Activated T-cell treated with anti-CD3 and anti-CD28 coated beads for 24 hours (primary cell): ENCODE measurements around the gene ITIH4.

Experiments
- DNase-seq: peaks from one replicate; pipeline ENCODE4 v3.0.0-alpha.2; 2020; ENCODE audit warnings: low read depth

ITIH4 gene

GRCh38 chr3:52848617-52849016, 18.1 kb upstream of the ITIH4 start:
- DNase-seq = no peak

DNA sequence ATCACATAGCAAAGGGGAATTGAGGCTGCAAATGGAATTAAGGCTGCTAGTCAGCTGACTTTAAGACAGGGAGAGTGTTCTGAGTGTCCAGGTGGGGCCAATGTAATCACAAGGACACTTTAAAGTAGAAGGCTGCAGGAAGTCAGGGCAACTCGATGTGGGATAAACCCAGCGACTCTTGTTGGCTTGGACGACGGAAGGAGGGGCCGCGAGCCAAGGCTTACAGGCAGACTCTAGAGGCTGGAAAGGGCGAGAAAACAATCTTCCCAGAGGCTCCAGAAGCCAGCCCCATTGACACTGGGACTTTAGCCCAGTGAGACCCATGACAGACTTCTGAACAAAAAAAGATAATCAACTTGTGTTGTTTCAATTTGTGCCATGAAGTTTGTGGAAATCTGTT, 17.3 kb upstream of the ITIH4 start:
- no peak for DNase-seq

GRCh38 chr3:52847241-52847640, 16.8 kb upstream of the ITIH4 start:
- DNase-seq = no peak

- DNase-seq = no peak
These were observed 16.0 kb upstream of the ITIH4 start for GRCh38 chr3:52846432-52846965.

GRCh38 chr3:52845691-52846431, 15.4 kb upstream of the ITIH4 start:
- no peak for DNase-seq

DNA sequence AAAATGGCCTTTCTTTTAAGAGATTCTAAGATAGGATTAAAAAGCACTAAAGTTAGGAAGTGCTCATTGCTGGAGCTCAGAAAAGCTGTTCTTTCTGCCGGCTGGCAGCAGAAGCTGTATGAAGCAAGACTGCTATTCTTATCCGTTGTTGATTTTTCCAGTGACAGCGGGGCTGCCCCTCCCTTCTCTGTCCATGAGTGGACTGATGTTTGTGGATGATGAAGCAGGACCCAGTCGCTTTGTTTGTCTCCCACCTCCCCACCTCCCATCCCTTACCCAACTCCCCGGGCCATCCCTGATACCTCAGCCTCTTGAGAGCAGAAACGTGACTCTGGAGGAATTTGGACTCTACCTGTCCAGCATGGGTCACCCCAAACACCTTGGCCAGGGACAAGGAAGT, 14.7 kb upstream of the ITIH4 start:
- no peak for DNase-seq

DNA sequence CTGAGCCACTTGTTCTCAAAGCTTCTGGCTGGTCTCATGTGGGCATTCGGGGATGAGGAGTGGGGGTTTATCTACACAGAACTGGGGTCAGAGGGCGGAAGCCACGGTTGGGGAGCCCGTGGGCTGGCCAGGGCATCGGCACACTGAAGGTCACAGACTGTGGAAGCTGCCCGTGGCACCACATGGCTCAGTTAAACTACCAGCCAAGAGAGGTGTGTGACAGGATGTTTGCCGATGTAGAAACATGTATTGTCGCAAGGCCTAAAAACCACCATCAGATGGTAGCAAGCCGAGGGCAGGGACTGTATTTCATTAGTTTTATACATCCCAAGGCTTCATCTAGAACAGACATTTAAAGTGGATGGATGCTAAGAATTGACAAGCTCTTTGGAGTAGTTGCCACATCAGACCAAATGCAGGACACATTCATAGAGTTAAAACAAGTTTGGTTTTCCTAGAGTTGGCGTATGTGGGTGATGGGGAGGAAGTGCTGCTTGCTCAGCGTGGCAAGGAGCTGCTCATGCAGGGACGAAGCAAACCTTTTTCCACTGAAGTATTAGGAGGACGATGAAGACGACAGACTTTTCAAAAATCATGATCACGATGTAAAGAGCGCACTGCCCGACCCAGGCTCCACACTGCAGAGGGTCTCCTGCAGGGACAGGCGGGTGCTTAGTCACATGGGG, 14.0 kb upstream of the ITIH4 start:
- DNase-seq = no peak

GRCh38 chr3:52843881-52844280, 13.4 kb upstream of the ITIH4 start:
- DNase-seq = no peak

DNA sequence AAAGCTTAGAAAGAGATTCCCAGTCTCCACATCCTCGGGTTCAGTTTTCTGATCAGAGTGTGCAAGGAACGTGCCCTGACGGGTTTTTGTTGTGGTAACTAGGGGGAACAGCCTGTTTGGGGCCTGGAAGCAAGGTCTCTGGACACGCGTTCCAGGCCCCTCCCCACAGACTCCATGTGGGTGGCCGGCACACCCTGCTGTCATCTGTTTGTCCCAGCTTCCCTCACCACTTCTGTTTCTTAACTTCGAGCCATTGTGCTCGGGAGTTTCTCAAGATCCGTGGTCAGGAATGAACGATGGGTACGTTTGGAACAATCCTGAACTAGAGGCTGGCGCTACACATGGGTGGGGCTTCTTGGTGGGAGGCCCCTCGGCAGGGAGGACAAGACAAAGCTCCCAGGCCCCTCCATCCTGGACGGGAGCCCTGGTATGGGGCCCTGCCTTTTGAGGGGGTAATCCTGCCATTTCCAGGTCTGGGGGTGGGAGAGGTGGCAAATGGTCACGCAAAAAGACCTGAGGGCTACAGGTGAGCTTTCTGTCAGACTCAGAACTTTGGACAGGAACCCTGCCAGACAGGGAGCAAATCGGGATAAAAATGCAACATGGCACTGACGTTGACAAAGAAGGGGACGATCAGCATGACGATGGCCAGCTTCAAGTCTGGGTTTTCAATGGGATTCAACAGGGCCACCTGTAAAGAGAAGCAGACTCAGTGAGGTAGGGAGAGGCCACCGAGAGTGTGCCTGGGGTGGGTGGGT, 12.8 kb upstream of the ITIH4 start:
- DNase-seq = no peak

DNA sequence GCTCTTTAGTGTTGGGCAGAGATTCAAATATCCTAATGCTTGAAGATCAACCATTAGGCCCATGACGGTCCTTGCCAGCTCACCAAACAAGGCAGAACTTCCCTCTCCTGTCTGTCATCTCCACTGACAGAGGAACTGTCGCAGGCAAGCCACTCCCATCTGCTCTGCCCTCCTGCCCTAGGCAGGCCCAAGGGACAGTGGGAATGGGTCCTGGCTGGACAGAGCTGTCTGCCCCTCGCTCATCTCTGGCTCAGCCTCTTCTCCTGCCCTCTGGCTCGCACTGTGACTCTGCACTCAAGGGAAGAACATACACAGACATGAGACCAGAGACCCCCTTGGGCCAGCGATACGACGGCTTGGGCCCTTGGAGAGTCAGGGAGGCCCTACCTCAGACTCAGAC, 12.0 kb upstream of the ITIH4 start:
- no peak for DNase-seq

- no peak for DNase-seq
These were observed 11.5 kb upstream of the ITIH4 start for GRCh38 chr3:52841981-52842340.

DNA sequence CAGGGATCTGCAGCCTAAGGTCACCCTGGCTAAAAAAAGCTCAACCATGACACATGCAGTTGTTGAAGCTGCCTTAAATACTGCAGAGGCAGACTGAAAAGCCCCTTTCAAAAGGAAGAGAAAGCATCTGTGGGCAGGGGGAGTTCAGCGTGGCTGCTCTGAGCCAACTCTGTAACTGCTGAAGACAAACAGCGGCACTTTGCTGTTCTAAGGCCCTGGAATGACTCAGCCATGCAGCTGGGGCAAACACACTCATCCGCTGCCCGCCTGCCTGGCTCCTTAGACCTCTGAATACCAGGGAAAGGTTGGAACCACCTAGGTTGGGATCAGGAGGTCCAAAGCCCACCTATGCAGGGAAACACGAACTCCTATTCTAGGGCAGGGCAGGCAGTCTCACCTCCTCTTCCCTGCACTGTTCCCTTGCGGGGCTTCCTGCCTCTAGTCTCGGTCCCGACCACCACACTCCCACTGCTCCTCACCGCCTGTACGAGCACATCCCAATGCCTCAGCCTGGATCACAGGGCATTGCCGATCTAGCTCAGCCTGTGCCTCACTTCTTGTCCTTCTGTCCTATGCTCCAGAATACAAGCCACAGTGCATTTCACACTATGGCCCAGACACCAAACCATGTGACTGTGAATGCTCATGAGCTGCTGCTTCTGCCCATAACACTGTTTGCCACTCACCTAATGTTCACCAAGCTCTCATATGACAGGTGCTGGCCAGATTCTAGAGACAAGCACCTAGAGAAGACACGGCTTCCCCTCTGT, 10.9 kb upstream of the ITIH4 start:
- no peak for DNase-seq

- DNase-seq = no peak
These were observed 9.5 kb upstream of the ITIH4 start for GRCh38 chr3:52839892-52840545.

- no peak for DNase-seq
These were observed 8.8 kb upstream of the ITIH4 start for GRCh38 chr3:52839268-52839575.

DNA sequence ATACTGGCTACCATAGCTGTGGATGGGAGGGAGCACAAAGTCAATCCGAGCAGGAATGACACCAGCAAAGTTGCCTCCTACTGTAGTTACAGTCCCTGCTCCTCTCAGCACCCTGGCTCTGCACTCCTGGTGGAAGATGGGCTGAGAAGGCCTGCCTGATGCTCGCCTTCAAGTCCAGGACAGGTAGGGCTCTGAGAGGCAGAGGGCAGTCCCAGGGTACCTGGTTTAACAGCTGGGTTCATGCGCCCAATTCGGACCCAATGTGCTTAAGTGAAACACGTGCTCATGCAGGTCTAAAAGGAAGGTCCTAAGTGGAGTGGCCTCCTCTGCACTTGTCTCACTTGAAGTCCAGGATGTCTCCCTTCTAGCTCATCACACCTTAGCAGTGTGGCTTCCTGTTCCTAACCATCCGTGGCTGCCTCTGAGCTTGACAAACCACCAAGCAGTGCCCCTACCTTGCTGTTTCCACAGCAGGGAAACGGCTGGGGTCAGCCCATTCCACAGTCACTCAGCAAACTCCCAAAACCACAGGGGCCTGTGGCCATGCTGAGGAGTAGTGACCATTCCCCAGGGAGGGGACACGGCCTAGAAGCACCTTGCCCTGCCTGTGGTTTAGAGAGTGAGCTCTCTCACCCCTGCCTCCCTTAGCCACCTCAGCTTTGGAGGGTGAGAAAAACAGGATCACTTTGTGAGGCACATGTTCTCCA, 8.2 kb upstream of the ITIH4 start:
- DNase-seq = no peak

DNA sequence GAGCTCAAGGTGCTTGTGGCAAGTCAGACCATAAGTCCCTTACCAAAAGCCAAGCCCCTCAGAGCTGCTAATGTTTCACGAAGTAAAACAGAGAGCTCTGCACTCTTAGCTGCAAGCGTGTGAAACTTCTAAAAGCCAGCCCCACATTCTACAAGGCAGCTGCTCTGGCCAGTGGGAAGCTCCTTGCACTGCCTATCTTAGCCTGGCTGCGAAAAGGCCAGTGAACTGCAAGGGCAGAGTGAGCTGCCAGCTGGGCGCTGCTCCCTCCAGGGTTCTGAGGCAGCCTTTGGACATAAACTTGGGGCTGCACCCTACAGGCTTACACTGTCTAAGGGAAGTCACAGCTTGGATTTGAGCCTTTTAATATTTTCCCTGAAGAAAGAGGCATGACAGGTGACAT, 6.5 kb upstream of the ITIH4 start:
- no peak for DNase-seq

DNA sequence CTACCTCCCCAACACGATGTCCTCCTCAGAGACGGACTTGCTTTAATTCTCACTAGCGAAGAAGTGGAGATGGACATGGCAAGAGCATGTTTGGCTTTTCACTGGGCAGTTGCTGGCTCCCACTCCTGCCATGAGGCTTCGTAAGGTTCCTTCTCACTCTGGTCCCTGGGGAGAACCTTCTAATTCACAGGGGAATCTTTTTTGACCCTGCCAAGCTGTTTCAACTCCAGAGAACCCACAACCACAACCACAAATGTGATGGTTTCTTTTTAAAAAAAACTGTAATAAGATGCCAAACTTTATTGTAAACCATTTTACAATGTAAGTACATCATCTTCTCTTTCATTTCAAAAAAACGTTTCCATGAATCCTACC, 6.0 kb upstream of the ITIH4 start:
- DNase-seq = no peak

GRCh38 chr3:52835766-52836470, 5.4 kb upstream of the ITIH4 start:
- DNase-seq = no peak

DNA sequence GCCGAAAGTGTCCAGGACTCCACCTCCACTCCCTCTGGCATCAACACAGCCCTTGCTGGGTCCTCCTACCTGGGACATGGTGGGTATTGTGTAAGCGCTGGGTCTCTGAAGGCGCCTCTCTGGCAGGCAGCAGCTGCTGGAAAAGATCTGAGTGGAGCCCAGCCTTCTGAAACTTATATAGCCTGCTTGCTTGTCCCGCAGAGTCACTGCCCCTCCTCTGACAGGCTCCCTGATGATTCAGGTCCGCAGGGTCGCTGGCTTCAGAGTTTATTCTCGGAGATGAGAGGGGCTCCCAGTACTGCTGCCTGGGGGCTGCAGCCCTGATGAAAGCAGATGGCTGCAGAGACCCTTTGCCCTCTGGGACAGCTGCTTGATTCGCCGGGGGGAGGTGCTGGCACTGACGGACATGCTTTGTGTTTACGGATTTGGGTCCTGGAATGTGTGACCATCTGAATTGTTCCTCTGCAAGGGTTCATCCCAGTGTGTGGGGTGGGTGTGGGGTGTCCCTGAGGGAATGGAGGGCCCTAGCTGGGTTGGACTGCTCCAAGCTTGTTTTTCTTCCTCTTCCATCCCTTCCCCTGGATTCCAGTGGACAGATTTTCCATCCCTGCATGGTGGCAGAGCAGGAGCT, 4.5 kb upstream of the ITIH4 start, which contains the start of gene MUSTN1:
Gene MUSTN1 (minus strand): TSS at position 149 of the 631 bp plus-strand sequence. CDS start 71 bp downstream, at position 78.
- no peak for DNase-seq

- DNase-seq = no peak
These were observed 2.7 kb upstream of the ITIH4 start for GRCh38 chr3:52833202-52833601.
